Measurements from ENCODE around the gene ZGPAT. TPM values are rescaled to one million over a fixed set of nuclear protein-coding genes. Genes with fewer than 3 reads are reported as not detected.
A peak's percentile ranks its signal among the peaks of the same experiment; 100 is the strongest.

ZGPAT gene
- total RNA-seq, 2 donors from 2014 or later, result 31.4 to 32.4 TPM

GRCh38 chr20:63699466-63700198 lies 8.2 kb upstream of the ZGPAT start:
- DNase-seq (no peak), ATAC-seq (no peak)
- intact Hi-C loops (cut with DNase I, micrococcal nuclease), result no loop called here

GRCh38 chr20:63700199-63701050 lies 7.4 kb upstream of the ZGPAT start:
- intact Hi-C loops (cut with DNase I, micrococcal nuclease), result no loop called here

GRCh38 chr20:63701051-63701328 lies 6.8 kb upstream of the ZGPAT start:
- no peak for ATAC-seq
- intact Hi-C loops (cut with DNase I, micrococcal nuclease), result no loop called here
- no peak for DNase-seq

More at GRCh38 chr20:63700199-63701050, 7.4 kb upstream of the ZGPAT start:
- no peak for DNase-seq
- ATAC-seq, result no peak

- no peak for ATAC-seq
- no peak for DNase-seq
- intact Hi-C loops (cut with DNase I, micrococcal nuclease), result no loop called here
These were observed 6.4 kb upstream of the ZGPAT start for GRCh38 chr20:63701329-63702035.

GRCh38 chr20:63702036-63702665 lies 5.7 kb upstream of the ZGPAT start:
- DNase-seq (no peak), ATAC-seq (no peak)
- intact Hi-C loops (cut with DNase I, micrococcal nuclease), result no loop called here

GRCh38 chr20:63702751-63703470 lies 4.9 kb upstream of the ZGPAT start:
- no peak for DNase-seq
- ATAC-seq, result no peak
- intact Hi-C loops (cut with DNase I, micrococcal nuclease), result no loop called here

GRCh38 chr20:63703471-63703975 lies 4.3 kb upstream of the ZGPAT start:
- ATAC-seq (no peak), DNase-seq (no peak)
- intact Hi-C loops (cut with DNase I, micrococcal nuclease), result no loop called here

- intact Hi-C loops (cut with DNase I, micrococcal nuclease), result no loop called here
- ATAC-seq (no peak), DNase-seq (no peak)
These were observed 3.7 kb upstream of the ZGPAT start for GRCh38 chr20:63703976-63704748.

- DNase-seq, result no peak
- ATAC-seq, result no peak
- intact Hi-C loops (cut with DNase I, micrococcal nuclease), result no loop called here
These were observed 3.1 kb upstream of the ZGPAT start for GRCh38 chr20:63704749-63705117.

- DNase-seq (no peak), ATAC-seq (no peak)
- intact Hi-C loops (cut with DNase I, micrococcal nuclease), result no loop called here
These were observed 2.4 kb upstream of the ZGPAT start for GRCh38 chr20:63705232-63706026.

- ATAC-seq (peak; percentile 38), DNase-seq (peak in 1 of 2 donors; percentile 39)
- intact Hi-C loops (cut with DNase I, micrococcal nuclease), result no loop called here
These were observed 1.7 kb upstream of the ZGPAT start for GRCh38 chr20:63706027-63706695.

GRCh38 chr20:63706852-63707557 lies 834 bp upstream of the ZGPAT start:
- peak; percentile 60 for ATAC-seq
- intact Hi-C loops (cut with DNase I, micrococcal nuclease), result no loop called here
- DNase-seq, result peak; percentile 67 to 77

- intact Hi-C loops (cut with DNase I, micrococcal nuclease), result no loop called here
- ATAC-seq (peak; percentile 2), DNase-seq (peak in 1 of 2 donors; percentile 28)
These were observed 686 bp downstream of the ZGPAT start for GRCh38 chr20:63708301-63709148.

GRCh38 chr20:63709149-63709527 lies 1.3 kb downstream of the ZGPAT start:
- ATAC-seq, result no peak
- no peak for DNase-seq
- intact Hi-C loops (cut with DNase I, micrococcal nuclease), result no loop called here

GRCh38 chr20:63711085-63711645 lies 3.3 kb downstream of the ZGPAT start:
- DNase-seq (no peak), ATAC-seq (no peak)
- intact Hi-C loops (cut with DNase I, micrococcal nuclease), result no loop called here
